AG10803 (cell line): ENCODE results near the gene TJP1.
A peak's percentile ranks its signal among the peaks of the same experiment; 100 is the strongest.
"Not testable (repeated sequence)": the region's sequence is repeated elsewhere in the genome, so short reads cannot be mapped to it uniquely, and the experiment has no call there.

Source experiments
- DNase-seq: peaks from one replicate; pipeline ENCODE4 v3.0.0; 2010; ENCODE audit warnings: low read depth
- H3K4me3 ChIP-seq: 2 replicates; pipeline ENCODE4 v1.5.1; 2011; ENCODE audit warnings: mild to moderate bottlenecking, low read length, control low read depth
- TF ChIP-seq, protein P1 (sequence below): conservative IDR thresholded peaks from 2 replicates; pipeline ENCODE4 v1.5.1; 2011; ENCODE audit warnings: mild to moderate bottlenecking, low read length, control low read depth, inconsistent platforms

TJP1 gene

DNA sequence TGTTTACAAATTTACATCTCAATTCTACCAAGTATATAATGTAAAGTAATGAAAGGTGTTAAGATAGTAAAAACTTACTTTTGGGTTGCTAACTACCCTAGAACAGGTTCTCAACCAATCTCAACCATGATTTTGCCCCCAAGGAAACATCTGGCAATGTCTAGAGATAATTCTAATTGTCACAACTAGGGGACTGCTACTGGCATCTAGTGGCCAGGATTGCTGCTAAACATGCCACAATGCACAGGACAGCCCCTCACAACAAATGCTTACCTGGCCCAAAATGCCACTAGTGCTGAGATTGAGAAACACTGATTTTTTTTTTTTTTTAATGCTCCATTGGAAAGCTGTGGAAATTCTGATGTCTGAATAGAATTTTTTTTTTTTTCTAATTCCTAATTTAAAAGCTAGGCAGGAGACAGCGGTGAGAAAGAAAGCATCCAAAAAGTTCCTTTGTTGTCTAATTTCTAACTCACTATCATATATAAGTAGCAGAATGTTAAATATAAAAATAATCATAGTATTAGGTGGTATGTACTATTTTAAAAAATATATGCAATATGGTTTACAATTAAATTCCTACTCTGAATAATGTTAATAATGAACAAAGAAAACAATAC, 81.5 kb downstream of the TJP1 start:
- TF ChIP-seq, protein P1, sequence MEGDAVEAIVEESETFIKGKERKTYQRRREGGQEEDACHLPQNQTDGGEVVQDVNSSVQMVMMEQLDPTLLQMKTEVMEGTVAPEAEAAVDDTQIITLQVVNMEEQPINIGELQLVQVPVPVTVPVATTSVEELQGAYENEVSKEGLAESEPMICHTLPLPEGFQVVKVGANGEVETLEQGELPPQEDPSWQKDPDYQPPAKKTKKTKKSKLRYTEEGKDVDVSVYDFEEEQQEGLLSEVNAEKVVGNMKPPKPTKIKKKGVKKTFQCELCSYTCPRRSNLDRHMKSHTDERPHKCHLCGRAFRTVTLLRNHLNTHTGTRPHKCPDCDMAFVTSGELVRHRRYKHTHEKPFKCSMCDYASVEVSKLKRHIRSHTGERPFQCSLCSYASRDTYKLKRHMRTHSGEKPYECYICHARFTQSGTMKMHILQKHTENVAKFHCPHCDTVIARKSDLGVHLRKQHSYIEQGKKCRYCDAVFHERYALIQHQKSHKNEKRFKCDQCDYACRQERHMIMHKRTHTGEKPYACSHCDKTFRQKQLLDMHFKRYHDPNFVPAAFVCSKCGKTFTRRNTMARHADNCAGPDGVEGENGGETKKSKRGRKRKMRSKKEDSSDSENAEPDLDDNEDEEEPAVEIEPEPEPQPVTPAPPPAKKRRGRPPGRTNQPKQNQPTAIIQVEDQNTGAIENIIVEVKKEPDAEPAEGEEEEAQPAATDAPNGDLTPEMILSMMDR, result peak; percentile 23; the same call in 1 of the 2 replicates
- no peak for DNase-seq
- H3K4me3 ChIP-seq, result no peak overlapping the region

DNA sequence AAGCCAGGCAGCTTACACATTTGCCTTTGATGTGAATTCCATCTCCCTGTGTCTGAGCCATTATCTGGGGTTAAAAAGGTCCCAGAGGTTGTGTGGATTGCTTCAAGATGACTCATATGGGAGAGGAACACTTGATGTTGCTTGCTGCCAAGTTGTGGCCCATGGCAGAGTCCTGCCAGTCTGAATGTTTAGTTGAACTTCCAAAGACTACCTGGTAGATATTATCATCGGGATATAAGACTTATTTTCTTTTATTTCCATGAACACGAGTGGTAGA, 85.6 kb downstream of the TJP1 start:
- peak; percentile 47 for DNase-seq
- TF ChIP-seq, protein P1, result no peak
- no peak overlapping the region for H3K4me3 ChIP-seq

GRCh38 chr15:29736012-29736743, 86.1 kb downstream of the TJP1 start:
- no peak for DNase-seq
- TF ChIP-seq, protein P1, result no peak
- H3K4me3 ChIP-seq, result no peak overlapping the region

GRCh38 chr15:29734917-29735572, 87.2 kb downstream of the TJP1 start:
- no peak for DNase-seq
- no peak overlapping the region for H3K4me3 ChIP-seq
- TF ChIP-seq, protein P1, result no peak

DNA sequence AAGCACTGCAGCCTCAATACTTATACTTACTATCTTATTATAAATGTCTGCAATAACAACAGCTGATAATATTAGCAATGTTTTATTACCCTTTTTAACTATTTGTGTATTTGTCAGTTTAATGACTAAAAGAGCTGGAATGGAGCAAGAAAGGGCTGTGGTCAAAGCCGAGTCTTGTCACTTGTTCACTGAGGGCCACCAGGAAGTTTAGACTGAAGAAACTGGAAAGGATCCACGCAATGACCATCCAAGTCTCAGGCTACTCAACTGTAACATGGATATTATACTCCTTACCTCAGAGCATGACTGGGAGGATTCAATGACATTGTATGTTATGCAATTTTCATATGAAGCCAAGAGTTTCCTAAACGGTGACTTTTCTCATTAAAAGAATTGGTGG, 90.4 kb downstream of the TJP1 start:
- TF ChIP-seq, protein P1, result no peak
- no peak for DNase-seq
- no peak overlapping the region for H3K4me3 ChIP-seq

DNA sequence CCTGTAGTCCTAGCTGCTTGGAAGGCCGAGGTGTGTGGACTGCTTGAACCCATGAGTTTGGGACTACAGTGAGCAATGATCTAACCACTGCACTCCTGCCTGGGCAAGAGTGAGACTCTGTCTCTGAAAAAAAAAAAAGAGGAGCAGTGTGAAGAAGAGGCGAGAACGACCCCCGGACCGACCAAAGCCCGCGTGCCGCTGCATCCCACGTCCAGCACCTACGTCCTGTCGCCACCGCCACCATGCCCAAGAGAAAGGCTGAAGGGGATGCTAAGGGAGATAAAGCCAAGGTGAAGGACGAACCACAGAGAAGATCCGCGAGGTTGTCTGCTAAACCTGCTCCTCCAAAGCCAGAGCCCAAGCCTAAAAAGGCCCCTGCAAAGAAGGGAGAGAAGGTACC, 91.8 kb downstream of the TJP1 start:
- DNase-seq, H3K4me3 ChIP-seq: not testable (repeated sequence)

GRCh38 chr15:29728418-29728817, 93.8 kb downstream of the TJP1 start:
- no peak overlapping the region for H3K4me3 ChIP-seq
- TF ChIP-seq, protein P1, result no peak
- DNase-seq, result no peak
